Left forelimb (tissue), 1 donor: ENCODE results near the gene SAP130.

Source experiments
- DNase-seq: peaks from one replicate; pipeline ENCODE4 v3.0.0-alpha.2; 2018; ENCODE audit warnings: low spot score

Gene SAP130

DNA sequence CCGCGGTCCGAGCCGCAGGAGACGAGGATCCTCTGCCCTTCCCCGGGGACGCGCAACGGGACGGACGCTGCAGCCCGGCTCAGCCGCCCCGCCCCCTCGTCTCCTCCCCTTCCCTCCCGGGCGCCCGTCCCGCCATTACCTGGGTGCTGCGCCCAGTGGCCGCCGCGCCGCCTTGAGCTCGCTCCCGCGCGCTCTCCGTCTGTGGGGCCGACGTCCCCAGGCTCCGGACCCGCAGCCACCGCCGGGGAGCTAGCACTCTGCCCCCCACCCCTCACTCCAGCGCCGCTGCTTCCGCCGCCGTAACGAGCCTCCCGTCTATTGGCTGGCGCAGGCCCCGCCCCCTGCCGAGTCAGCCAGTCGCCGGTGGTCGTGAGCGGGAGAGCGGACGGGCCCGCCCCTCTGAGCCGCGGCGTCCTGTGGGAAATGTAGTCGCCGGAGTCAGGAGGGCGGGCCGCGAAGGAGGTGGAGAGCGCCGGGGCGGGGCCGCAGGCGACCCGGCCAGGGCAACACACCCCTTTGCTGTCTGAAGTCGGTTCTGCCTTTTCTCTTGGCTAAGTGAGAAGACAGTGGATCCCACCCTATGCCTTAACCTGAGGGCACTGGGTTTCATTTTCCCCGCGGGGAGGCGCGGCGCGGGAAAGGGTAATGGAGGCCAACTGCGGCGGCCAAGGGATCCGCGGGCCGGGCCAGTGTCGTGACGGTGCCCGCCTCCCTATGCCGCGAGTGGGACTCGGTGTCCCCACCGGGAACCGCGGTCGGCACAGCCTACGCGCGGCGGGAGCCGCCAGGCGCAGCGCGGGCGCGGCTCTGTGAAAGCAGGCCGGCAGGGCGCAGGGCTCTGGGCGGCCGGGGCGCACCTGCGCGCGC, at the start of gene SAP130:
Gene SAP130, minus strand, starts transcription at position 259 of the 867 bp plus-strand sequence. CDS start 1,767 bp downstream, outside the sequence.
- peak; percentile 99 for DNase-seq

DNA sequence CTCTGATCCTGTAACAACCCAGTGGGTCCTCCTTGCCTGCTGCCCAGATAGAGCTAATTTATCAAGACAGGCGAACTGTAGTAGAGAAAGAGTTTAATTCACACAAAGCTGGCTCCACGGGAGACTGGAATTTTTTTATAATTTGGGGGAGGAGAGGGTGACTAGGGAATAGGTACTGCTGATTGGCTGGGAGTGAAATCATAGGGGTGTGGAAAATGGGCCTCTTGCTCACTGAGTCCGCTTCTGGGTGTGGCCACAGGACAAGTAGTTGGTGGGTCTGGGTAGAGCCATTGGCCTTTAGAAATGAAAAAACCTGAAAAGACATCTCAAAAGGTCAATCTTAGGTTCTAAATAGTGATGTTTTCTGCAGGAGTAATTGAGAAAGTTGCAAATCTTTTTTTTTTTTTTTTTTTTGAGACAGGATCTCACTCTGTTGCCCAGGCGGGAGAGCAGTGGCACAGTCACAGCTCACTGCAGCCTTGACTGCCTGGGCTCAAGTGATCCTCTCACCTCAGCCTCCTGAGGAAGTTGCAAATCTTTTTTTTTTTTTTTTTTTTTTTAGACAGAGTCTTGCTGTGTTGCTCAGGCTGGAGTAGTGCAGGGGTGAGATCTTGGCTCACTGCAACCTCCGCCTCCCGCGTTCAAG, 48.7 kb upstream of the SAP130 start:
- DNase-seq: no peak

DNA sequence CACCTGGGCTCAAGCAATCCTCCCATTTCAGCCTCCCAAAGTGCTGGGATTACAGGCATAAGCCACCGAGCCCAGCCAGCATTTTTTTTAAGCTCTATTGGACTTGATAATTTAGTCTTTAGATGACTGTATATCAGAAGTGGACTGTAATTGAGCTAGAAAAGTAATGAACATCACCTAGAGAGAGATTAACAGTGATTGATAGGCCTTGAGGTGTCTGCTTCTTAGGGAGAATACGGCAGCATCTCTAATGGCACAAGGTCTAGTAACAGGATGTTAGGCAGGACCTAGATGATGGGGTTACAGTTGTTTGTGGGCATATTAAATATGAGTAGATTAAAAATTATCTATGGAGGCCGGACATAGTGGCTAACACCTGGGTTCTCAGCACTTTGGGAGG, 45.4 kb upstream of the SAP130 start:
- no peak for DNase-seq

DNA sequence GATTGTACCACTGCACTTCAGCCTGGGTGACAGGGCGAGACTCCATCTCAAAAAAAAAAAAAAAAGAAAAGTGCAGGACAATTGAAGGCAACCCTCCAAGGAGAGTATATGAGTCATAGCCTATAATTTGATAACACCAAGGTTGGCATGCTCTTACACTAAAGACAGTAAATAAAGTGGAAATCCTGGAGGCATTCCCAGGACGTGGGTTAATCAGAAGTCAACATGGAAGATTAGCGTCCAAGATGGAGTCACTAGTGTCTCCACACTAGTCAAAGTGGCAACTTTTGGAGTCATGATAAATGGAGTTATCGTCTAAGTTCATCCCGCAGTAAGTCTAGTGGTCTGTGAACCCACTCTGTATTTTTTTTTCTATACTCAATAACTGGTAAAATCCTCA, 41.9 kb upstream of the SAP130 start:
- DNase-seq: no peak

DNA sequence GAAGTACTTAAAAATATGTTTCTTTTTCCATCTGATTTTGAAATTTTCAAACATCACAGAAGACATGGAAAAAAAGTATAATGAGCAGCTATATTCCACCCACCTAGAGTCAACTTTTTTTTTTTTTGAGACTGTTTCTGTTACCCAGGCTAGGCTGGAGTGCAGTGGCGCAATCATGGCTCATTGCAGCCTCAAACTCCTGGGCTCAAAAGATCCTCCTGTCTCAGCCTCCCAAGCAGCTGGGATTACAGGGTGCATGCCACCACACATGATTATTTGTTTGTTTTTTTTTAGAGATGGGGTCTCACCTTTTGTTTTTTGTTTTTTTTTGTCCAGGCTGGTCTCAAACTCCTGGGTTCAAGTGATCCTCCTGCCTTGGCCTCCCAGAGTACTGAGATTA, 36.5 kb upstream of the SAP130 start:
- no peak for DNase-seq

DNA sequence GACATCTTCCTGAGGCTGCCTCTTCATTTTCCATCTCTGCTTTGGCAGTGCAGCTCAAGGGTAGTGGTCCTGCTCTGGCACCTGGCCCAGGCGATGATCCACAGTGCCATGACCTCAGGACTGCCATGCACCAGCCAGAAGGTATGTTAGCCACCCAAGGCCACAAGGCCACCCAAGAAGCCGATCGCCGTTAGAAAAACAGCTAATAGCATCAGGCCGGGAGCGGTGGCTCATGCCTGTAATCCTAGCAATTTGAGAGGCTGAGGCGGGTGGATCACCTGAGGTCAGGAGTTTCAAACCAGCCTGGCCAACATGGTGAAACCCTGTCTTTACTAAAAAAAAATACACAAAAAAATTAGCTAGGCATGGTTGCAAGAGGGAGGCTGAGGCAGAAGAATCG, 34.7 kb upstream of the SAP130 start:
- DNase-seq: no peak

DNA sequence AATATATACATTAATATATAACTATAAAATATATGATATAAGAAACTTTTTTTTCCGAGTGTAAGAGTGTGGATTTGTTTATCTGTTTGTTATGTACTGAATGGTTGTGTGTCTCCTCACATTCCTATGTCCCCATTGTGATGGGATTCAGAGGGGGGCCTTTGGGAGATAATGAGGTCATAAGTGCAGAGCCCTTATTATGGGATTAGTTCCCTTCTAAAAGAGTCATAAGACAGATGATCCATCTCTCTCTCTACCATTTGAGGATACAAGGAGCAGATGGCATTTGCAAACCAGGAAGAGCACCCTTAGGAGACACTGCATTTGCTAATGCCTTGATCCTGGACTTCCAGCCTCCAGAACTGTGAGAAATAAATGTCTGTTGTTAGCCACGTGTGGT, 30.3 kb upstream of the SAP130 start:
- DNase-seq: no peak

DNA sequence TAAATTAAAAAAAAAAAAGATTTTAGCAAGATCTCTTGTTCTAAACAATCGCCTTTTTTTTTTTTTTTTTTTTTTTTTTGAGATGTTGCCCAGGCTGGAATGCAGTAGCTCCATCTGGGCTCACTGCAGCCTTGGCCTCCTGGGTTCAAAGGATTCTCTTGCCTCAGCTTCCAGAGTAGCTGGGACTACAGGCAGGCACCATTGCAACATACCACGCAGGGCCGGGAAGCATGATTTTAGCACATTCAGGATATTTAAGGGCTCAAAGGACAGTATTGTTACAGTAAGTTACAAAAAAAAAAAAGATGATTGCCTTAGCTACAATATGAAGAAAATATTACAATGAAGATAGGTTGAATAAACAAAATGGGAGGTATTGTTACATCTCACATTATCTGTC, 29.5 kb upstream of the SAP130 start:
- no peak for DNase-seq

DNA sequence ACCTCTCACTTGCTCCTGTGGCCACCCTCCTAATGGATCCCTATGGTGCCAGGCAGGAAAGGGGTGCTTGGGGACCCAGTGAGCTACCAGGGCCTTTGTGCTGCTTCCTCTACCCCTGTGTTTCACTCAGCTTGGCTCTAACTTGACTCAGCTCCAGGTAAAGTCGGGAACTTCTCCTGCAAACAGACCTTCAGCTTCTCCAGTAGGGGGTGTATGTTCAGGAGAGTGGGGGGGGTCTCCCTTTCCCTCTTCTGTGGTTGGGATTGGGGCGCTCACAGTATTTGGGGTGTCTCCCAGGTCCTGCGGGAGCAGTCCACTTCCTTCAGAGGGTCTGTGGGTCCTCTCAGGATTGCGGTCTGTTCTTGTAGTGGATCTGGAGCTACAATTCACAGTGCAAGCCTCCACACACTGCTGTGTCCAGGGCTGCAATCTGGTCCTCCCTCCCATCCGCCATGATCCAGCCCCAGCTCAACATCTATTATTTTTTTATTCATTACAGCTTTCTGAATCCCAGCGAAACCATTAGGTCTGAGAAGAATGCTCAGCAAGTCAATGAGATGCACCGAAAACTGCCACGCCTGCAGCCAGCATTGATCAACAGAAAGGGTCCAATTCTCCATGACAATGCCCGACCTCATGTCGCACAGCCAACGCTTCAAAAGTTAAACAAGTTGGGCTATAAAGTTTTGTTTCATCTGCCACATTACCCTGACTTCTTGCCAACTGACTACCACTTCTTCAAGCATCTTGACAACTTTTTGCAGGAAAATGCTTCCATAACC, 26.4 kb upstream of the SAP130 start:
- DNase-seq: no peak

DNA sequence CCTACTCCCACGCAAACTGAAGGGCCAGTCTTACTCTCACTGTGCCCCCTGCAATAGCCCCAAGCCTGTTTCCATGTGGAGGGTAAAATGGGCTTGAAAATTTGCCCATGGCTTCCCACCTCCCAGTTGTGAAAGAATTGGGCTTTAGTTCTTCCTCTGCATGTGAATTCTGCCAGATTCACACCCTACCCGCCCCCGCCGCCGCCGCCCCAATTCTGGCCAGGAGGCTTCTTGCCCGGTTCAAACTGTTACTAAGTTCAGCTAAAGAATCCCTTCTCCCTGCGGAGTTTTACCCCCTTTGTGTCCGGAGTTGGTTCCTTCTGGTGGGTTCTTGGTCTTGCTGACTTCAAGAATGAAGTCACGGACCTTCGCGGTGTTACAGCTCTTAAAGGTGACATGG, 25.5 kb upstream of the SAP130 start:
- DNase-seq: no peak

DNA sequence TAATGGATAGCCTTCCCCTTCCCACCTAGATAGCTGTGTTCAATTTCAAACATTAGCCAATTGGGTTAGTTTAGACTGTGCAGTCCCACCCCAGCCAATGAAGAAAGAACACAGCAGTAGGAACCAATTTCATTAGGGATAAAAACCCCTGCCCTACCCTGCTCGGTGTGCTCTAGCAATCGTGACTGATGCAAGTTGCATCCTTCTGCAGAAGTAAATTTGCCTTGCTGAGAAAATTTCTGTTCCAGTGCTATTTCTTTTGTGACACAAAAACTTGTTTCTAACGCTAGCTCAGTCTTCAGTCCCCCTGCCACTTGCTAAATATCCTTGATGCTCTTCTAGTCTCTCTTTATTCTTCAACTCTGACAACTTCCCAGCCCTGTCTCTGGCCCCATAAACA, 15.2 kb upstream of the SAP130 start:
- no peak for DNase-seq

DNA sequence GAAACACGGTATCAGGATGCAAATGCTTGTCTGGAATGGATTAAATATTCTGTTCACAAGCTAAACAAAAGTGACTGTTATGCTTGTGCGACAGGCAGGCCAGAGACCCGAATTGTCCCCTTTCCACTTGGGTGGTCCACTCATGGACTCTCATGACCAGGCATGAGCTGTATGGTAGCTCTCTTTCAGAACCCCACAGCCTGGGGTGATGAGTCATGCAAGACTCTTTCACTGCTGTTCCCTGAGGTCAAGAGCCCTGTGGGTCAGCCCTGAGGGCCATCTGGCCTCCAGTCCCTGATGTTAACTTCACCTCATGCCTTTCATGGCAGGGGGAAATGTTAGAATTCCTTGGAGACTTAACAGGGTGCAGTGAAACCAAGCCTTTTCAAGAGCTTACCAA, 13.7 kb upstream of the SAP130 start:
- no peak for DNase-seq

DNA sequence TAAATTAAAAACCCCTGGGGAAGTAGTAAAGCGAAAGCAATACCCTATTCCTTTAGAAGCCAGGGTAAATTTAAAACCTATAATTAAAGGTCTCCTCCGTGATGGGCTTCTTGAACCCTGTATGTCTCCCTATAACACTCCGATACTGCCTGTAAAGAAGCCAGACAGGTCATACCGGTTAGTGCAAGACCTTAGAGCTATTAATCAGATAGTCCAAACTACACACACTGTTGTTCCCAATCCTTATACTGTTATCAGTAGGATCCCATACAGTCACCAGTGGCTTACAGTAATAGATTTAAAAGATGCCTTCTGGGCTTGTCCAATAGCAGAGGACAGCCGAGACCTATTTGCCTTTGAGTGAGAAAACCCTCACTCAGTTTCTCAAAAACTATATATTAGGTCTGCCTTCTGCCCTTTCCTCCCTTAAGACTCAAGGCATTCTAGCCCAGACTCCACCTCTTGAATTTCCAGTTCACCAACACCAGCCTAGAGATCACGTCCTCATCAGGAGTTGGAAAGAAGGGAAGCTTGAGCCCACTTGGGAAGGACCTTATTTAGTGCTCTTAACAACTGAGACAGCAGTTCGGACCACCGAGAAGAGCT, 12.4 kb upstream of the SAP130 start:
- DNase-seq: no peak

DNA sequence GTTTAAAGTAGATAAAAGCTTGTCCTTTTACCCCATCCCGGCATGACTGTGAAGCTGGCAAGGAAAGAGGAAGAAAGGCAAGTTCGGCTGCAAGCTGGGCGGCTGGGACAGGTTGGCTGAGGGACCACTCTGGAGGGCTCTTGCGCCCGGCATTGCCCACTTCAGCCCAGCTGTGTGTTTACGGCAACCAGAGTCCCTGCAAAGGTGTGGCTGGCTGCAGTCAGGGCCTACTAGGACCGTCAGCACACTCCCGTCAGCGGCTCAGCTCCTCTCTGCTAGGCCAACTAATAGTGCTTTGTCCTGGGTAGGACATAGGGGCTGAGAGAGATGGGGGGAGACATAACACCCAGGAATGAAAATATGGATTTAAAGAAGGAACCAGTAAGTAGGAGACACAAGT, 11.7 kb upstream of the SAP130 start:
- no peak for DNase-seq

DNA sequence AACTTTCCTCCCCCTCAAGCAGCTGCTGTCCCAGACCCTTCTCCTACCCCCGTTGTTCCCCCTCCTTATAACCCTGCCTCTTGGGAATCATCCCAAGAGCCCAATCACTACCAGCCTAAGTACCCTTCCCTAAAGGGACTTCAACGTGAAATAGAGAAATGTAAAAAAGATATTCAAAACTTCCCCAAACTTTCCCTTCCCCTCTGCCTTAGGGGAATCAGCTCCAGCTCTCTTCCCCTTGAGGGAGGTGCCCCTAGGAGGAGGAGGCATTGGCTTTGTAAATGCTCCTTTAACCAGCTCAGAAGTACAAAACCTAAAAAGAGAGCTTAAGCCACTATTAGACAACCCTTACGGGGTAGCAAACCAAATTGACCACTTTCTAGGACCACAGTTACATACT, 10.6 kb upstream of the SAP130 start:
- DNase-seq: no peak

DNA sequence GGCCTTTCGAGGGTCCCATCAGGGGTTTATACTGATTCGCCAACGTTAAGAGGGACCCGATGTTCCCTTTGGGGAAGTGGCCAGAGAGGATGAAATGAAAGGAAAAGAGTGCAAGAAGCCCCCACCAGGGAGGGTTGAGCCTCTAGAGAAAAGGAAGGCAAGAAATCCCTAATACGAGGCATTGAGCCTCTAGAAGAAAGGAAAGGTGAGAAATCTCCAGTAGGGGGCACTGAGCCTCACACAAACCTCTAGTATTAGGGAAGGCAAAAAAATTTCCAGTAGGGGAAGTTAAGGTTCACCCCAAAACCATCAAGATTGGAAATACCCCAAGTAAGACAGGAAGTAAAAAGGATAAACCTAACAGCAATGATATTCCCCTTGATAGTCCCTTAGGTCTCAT, 9.8 kb upstream of the SAP130 start:
- DNase-seq: no peak

DNA sequence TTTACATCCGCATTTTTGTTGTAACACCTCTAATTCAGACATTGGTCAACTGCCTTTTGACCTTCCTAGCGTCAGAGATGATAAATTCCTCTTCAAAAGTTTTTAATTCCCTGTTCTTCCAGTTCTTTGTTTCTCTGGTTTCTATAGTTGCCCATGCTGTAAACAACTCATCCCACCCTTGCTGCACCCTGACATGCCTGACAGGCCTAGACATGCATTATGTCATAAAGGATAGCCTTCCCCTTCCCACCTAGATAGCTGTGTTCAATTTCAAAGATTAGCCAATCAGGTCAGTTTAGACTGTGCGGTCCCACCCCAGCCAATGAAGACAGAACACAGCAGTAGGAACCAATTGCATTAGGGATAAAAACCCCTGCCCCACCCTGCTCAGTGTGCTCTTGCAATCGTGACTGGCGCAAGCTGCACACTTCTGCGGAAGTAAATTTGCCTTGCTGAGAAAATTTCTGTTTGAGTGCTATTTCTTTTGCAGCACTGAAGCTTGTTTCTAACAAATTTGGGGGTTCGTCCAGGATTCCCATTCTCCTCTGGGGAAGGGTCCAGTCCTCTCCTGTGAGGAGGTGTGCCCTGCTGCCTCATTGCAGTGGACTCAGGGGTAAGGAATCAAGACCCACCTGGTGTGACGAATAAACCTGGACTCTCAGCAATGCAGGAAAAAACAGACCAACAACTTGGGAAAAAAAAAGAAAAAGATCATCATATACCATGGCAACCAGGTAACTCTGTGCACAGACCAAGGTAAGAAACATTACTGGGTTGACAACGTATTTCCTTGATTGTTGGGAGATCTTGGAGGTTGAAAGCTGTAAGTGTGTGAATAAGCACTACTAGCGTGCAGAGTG, 9.1 kb upstream of the SAP130 start:
- no peak for DNase-seq

DNA sequence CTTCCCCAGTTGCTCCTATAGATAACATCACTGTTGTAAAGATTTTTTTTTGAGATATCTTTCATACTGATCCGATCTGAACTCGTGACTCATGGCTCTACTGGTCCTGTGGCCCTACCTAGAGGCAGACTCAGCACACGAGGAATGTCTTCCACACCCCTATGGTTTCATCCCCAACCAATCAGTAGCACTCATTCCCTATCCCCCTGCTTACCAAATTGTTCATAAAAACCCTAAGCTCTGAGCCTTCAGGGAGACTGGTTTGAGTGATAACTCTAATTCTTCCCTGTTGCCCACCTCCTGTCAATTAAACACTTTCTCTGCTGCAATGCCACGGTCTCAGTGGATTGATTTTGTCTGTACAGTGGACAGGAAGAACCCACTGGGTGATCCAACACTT, 4.2 kb upstream of the SAP130 start:
- no peak for DNase-seq

DNA sequence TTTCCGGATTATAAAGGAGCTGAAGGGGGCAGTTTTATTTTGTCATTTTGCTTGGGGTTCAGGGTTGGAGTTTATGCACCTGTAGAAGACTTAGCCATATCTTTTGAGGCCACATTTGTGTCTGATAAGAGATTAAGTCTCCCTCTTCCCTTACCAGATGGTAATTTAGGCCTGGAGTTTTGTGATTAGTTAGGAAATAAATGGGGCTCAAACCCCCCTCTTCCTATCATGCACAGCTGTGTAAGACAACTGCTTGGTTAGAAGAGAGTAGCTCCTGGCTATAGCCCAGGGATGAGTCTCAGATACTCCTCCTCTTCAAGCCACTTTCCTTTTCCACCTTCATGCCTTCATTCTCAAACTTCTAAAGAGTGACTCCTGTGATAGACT, 802 bp upstream of the SAP130 start:
- DNase-seq: no peak

DNA sequence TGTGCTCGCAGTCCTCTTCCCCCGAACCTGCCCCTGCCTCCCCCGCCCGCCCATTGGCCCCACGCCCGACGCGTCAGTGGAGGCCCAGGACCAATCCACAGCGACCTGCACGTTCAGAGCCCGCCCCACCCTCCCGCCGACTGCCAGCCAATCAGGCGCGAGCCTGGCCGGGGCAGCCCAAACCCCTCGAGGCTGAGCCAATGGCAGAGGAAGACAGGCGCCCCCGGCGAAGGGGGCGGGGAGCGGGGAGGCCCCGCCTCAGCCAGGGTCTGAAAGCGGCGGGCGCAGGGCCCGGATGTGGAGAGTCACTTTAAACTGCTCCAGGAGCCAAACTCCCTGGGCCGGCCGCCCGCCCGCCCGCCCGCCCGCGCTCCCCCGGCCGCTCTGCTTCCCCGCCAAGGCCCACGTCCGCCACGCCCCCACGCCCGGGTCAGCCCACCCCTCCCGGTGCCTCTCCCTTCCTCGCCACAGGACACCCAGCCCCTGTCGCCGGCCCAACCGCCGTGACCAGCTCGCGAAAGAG, 520 bp downstream of the SAP130 start:
- DNase-seq: peak; percentile 100
